ENCODE results near the gene GGA2.
"Not testable (repeated sequence)": the region's sequence is repeated elsewhere in the genome, so short reads cannot be mapped to it uniquely, and the experiment has no call there.

Gene GGA2, protein sequence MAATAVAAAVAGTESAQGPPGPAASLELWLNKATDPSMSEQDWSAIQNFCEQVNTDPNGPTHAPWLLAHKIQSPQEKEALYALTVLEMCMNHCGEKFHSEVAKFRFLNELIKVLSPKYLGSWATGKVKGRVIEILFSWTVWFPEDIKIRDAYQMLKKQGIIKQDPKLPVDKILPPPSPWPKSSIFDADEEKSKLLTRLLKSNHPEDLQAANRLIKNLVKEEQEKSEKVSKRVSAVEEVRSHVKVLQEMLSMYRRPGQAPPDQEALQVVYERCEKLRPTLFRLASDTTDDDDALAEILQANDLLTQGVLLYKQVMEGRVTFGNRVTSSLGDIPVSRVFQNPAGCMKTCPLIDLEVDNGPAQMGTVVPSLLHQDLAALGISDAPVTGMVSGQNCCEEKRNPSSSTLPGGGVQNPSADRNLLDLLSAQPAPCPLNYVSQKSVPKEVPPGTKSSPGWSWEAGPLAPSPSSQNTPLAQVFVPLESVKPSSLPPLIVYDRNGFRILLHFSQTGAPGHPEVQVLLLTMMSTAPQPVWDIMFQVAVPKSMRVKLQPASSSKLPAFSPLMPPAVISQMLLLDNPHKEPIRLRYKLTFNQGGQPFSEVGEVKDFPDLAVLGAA

DNA sequence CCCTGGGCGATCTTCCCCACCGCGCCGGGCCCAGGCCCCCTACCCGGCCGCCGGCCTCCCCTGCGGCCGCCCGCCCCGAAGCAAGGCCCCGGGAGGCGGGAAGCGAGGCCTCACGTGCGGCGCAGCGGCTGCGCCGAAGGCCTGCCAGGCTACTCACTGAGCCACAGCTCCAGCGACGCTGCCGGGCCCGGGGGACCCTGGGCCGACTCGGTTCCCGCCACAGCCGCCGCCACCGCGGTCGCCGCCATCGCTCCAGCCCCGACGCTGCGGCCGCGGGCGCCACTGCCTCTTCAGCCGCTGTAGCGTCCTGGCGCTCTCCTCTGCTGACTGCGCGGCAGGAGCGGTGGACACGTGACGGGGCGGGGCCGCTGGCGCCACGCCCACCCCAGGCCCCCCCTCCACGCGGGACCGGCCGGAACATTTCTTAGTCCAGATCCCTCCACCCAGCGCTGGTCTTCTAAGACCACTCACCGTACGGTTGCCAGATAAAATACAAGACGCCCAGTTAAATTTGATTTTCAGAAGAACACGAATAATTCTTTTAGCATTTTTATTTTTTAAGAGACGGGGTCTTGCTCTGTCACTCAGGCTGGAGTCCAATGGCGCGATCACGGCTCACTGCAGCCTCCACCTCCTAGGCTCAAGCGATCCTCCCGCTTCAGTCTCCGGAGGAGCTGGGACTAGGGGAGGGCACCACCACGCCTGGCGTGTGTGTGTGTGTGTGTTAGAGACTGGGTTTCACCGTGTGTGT lies at the start of gene GGA2:
Gene GGA2, minus strand, starts transcription at position 331 of the 751 bp plus-strand sequence. Its CDS starts 83 bp downstream, at position 248.
- peak; percentile 6 to 23 for DNase-seq

DNA sequence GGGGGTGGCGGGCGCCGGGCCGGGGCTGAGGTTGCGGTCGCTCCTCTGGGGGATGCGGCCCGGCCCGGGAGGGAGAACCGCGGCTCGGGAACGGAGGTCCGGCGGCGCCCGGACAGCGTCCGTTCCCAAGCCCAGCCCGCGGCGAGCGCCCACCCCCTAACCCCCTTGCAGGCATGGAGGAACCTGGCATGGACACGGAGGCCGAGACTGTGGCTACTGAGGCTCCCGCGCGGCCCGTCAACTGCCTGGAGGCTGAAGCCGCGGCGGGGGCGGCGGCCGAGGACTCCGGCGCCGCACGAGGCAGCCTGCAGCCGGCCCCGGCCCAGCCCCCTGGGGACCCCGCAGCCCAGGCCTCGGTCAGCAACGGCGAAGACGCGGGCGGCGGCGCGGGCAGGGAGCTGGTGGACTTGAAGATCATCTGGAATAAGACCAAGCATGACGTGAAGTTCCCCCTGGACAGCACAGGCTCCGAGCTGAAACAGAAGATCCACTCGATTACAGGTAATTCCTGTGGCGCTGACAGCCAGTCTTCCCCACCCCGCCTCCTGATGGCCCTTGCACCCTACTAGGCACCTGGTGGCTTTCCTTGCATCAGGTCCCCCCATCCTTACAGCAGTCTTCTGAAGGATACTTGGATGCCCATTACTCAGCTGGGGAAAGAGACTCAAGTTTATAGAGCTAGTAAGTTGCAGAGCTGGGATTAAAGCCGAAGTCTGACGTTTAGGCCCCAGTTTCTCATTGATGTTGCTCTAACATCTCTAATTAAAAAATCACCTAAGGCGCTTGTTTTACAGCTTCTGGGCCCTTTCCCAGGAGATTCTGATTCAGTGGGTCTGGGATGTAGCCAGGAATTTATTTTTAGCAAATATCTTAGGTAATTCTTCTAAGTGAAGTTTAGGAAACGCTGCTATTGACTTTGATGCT lies 47.7 kb upstream of the GGA2 start:
- no peak for DNase-seq

DNA sequence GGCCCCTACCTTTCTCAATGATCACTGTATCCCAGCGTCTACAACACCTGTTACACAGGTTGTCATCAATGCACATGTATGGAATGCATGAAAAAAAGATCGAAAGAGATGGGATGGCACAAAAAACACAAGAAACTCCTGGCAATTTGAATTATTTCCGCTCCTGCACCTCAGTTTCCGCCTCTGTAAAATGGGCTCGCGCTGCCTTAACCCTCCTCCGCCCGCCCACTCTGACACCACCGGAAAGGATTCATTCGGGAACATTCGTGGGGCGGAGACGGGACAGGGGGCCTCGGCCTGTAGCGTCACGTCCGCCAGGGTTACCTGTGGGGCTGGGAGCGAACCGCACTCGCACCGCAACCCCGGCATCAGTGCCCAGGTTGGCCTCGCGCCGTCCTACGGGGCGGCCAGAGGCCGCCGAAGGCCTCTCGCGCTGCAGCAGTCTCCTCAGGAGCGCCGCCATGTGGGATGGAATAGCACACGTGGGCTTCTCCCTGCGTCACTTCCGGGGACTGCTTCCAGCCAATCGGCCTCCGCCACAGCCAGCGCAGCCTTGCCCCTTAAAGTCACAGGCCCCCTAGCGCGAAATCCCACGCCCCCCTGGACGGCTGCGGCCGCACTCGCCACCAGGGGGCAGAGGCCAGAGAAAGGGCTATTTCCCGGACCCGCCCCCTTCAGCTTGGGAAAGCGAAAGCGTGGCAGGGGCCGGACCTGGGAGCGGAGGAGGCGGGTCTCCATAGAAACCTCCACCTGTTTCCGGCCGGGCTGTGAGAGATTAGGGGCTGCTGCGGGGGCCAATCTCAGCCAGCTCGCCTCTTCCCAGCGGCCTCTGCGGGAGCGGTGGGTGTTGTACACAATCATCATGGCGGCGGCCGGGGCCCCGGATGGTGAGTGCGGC lies 46.8 kb upstream of the GGA2 start, which contains the start of the genes EARS2 and UBFD1:
Gene EARS2, minus strand, starts transcription at position 470 of the 898 bp plus-strand sequence. Its CDS starts 7 bp downstream, at position 463.
Gene UBFD1, plus strand, starts transcription at position 847 of the 898 bp plus-strand sequence. Its CDS starts 16 bp downstream, at position 863.
- peak; percentile 85 to 95 for DNase-seq

DNA sequence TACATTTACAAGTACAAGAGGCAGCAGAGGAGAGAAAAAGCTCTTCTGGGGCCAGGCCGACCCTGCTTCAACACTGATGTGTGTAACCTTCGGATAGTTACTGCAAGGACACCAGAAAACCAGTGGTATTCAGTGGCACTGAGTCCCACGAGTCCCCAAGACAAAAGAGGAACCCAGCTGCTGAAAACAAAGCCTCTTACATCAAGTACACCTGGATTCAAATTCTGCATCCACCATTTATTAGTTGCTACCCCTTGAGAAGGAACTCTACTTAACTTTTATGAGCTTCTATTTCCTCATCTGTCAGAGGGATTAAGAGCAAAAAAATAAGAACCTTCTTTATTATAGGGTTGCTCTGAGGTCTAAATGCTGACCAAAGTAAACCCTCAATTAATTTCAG lies 44.2 kb upstream of the GGA2 start:
- DNase-seq, result no peak

DNA sequence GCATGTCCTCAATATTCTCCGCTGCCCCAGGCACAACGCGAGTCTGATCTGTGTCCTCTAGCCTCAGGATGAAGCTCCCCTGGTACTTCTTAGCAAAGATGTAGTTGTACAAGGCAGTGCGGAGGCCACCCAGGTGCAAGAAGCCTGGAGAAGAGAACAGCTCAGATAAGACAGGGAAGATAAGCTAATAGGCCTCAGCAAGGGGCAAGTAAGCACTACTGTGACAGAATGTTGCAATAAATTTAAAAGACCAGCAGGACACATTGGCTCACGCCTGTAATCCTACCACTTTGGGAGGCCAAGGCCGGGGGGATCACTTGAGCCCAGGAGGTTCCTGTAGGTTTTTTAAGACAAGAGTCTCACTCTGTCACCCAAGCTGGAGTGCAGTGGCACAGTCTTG lies 41.9 kb upstream of the GGA2 start:
- DNase-seq, result no peak

DNA sequence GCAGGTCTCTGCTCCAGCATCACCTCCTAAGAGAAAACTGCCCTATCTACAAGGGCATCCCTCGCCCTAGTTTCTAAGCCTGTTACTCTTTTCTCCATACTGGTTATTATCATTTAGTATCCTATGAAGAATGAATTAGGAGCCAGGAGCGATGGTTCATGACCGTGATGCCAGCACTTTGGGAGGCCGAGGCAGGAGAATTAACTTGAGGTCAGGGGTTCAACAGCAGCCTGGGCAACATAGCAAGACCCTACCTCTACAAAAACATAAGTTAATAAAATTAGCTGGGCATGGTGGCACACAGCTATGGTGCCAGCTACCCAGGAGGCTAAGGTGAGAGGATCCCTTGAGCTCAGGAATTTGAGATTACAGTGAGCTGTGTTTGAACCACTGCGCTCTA lies 39.6 kb upstream of the GGA2 start:
- DNase-seq, result no peak

DNA sequence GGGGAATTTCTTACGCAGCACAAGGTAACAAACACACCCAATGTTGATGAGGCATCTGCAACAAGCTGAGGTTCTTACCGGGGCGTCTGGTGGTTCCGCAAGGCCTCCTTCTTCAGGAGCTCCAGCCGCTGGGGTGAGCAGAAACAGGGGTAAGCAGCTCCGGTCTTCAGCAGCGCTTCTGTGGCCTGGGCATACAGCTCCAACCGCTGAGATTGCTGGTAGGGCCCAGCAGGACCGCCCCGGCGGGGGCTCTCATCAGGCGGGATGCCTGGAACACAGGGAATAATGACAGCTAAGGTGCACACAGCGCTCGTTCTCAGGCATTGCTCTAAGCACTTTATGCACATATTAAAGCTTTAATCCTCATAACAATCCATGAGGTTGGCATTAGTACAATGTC lies 34.1 kb upstream of the GGA2 start:
- no peak for DNase-seq

DNA sequence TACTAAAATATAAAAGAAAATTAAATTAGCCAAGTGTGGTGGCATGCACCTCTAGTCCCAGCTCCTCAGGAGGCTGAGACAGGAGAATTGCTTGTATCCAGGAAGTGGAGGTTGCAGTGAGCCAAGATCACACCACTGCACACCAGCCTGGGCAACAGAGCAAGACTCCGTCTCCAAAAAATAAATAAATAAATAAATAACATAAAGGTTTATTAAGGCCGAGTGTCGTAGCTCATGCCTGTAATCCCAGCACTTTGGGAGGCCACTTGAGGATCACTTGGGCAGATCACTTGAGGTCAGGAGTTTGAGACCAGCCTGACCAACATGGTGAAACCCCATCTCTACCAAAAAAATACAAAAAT lies 30.5 kb upstream of the GGA2 start:
- DNase-seq, result not testable (repeated sequence)

DNA sequence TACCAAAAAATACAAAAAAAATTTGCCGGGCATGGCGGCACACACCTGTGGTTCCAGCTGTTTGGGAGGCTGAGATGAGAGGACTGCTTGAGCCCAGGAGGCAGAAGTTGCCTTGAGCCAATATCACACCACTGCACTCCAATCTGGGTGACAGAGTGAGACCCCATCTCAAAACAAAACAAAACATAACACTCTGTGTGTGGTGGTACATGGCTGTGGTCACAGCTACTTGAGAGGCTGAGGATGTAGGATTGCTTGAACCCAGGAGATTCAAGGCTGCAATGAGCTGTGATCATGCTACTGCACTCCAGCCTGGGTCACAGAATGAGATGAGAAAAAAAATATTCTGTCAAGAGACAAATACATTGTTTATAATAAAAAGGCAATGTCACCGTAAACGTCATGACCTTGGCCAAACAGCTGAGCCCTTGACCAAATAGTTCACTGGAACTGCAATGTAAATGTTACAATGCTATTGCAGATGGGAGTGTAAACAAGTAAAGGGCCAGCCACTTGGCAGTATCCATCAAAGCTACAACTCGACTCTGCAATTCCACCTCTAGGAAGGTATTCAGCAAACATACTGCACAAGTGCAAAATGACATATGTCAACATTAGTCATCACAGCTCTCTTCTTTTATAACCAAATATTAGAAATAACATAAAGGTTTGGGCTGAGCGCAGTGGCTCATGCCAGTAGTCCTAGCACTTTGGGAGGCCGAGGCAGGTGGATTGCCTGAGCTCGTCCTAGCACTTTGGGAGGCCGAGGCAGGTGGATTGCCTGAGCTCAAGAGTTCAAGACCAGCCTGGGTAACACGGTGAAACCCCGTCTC lies 29.9 kb upstream of the GGA2 start:
- peak; percentile 1 to 10 for DNase-seq

DNA sequence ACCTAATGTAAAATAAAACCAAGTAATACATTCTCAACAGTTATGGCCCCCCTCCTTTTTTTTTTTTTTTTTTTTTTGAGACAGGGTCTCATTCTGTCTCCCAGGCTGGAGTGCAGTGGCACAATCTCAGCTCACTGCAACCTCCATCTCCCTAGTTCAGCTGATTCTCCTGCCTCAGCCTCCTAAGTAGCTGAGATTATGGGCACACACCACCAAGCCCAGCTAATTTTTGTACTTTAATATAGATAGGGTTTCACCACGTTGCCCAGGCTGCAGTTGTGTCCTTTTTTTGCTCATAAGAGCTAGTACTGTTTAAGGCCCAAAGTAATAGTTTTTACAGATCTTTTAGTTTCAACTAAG lies 28.6 kb upstream of the GGA2 start:
- DNase-seq, result no peak

DNA sequence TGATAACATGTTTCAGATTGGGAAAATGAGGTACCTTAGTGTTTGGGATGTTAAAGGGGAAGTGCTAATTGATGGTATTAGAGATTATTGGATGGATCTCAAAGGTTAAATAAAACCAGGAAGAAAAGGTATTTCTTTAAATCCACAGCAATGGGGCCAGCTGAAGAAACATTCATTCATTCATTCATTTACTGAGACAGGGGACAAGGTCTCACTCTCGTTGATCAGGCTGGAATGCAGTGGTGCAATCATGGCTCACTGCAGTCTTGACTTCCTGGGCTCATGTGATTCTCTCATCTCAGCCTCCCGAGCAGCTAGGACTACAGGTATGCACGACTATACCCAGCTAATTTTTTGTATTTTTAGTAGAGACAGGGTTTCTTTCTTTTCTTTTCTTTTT lies 27.1 kb upstream of the GGA2 start:
- DNase-seq, result no peak

DNA sequence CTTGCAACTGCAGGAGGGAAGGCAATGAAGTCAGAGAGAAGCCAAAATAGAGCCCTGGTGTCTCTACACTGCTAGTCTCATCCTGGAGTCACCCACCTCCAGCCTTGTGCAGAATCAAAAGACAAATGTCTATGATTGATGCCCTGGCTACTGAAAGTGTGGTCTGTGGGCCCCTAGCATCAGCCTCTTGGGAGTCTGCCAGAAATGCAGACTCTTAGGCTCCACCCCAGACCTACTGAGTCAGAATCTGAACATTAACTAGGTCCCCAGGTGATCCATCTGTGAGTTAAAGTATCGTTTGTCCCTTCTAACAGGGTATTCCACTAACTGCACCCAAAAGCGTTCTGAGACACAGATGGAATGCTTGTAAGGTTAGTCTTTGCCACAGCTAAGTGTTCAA lies 25.6 kb upstream of the GGA2 start:
- no peak for DNase-seq

DNA sequence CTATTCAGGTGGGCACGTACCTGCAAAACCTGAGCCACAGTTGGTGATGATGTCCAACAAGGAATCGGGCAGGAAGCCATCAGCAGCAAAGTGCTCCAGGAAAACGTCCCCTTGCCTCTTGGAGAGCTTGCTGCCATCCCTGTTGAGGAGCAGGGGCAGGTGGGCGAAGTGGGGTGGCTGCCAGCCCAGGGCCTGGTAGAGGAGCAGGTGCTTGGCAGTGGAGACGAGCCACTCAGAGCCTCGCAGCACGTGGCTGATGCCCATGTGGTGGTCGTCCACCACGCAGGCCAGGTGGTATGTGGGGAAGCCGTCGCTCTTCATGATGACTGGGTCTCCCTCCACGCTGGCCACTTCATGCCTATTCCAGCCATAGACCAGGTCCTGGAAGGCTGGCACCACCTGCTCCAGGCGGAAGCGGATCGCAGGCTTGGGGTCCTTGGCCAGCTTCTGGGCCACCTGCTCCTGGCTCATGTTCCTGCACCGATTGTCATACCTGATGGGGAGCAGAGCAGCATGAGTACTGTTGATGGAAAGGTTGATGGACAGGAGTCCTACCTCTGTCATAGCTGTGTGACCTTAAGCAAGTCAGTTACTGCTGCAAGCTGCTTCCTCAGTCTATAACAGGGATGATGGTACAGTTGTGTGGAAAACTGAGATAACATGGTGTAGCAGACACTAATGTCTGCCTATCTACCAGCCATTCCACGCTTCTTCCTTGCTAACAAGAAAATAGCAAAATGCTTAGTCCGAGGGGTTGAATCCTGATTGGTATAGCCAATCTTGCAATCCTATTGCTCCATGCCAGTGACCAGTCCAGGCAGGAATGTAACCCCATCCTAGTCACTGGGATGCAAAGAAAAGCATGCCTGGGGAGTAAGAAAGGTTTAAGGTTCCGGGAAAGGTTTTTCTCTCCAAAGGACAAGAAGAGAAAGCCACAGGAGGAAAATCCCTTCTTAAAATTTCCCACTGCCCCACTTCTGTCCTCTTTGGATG lies 24.9 kb upstream of the GGA2 start:
- DNase-seq, result no peak

DNA sequence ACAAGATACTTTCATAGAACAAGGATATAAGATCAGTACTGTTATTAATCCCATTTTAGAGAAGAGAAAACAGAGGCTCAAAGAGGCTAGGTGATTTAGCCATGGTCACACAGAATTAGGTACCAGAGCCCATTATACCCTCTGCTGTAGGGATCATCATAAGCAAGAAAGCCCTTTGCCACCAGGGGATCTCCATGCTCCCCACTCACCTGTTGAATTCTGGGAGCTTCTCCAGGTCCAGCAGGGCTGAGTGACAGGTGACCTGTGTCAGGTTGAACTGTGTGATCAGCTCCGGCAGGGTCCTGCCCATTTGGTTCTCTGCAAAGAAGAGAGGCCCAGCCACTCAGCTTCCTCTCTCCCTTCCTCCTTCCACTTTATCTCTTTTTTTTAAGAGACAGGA lies 22.2 kb upstream of the GGA2 start:
- DNase-seq, result no peak

DNA sequence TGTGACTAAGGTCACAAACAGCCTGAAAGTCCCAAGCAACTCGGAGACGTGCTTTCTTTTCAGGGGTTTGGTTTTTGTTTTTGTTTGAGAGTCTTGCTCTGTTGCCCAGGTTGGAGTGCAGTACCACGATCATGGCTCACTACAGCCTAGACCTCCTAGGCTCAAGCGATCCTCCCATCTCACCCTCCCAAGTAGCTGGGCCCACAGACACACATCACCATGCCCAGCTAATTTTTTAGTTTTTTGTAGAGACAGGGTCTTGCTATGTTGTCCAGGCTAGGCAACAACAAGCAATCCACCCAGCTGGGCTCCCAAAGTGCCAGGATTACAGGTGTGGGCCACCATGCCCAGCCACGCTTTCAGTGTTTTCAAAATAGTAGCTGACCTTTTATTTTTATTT lies 19.8 kb upstream of the GGA2 start:
- no peak for DNase-seq

DNA sequence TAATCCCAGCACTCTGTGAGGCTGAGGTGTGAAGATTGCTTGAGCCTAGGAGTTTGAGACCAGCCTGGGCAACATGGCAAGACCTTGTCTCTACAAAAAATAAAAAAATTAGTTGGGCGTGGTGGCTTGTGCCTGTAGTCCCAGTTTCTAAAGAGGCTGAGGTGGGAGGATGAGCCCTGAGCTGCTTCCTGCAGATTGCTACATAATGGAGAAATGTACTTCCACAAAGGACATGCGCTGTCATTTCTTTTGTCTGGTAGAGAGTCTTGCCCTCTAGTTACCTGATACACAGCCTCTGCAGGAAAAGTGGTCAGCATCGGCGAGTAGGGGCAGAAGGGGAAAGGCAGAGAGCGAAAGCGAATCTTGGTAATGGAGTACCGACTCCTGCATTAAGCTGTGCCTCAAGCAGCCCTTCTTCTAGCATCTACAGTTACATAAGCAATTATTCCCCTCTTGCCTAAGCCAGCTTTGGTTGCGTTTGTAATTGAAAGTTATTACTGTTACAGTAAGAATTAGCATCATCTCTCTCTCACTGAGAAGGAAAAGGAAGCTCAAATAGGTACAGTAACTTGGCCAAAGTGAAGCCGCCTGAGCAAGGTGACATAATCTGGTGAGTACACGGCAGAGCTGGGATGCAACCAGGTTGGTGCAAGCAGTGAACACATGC lies 18.5 kb upstream of the GGA2 start:
- DNase-seq, result no peak

DNA sequence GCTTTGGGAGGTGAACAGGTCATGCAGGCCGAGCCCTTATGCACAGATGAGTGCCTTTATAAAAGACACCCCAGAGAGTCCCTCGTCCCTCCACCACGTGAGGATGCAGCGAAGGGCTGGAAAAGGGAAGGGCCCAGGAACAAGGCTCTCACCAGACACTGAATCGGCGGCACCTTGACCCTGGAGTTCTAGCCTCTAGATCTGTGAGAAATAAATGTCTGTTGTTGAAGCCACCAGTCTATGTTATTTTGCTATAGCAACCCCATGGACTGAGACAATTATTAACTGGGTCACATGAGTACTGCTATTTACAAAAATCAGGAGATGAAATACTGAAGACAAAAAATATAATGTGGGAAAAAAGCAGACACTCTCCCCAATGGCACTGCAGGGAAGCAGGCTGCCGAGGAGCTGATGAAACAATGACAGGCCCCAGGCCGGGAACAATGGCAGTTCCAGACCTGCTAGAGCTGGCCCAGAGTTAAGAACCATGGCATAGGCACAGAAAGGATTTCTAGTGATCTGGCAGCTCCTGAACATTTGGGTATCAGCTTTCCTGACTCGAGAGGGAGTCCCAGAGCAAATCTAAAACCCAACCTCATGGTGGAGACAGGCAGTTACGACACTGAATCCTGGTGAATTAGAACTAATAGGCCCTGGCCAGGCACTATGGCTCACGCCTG lies 17.8 kb upstream of the GGA2 start:
- no peak for DNase-seq

DNA sequence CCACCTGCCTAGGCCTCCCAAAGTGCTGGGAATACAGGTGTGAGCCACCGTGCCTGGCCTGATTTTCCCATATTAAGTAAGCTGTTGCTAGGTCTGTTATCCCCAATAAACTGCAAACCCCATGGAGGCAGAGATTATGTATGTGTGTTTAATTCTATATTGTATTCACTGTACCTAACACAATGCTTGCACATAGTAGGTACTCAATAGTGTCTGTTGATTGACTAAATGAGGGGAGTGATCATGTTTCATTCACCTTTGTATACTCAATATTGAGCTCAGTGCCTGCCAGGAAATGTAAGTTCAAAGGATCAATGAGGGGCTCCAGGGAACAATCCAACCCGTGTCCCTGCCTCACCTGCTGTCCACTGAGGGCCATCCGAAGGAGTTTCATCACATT lies 14.6 kb upstream of the GGA2 start:
- no peak for DNase-seq
